GM19438 (cell line): ENCODE results near the gene PTH1R.

Source experiments
- ATAC-seq: cut with Tn5 transposase; IDR thresholded peaks from one replicate; pipeline ENCODE4 v1.9.1; 2021; ENCODE audit warnings: low read depth; ENCODE audit not compliant: unreplicated experiment

PTH1R gene

GRCh38 chr3:46926447-46926846, 48.9 kb downstream of the PTH1R start:
- no peak for ATAC-seq

- peak; percentile 59 for ATAC-seq
These were observed 49.6 kb downstream of the PTH1R start for GRCh38 chr3:46926871-46927717.

- no peak for ATAC-seq
These were observed 50.2 kb downstream of the PTH1R start for GRCh38 chr3:46927718-46928073.

- ATAC-seq, result no peak
These were observed 50.8 kb downstream of the PTH1R start for GRCh38 chr3:46928282-46928681.

- ATAC-seq, result no peak
These were observed 51.8 kb downstream of the PTH1R start for GRCh38 chr3:46929324-46929723.

GRCh38 chr3:46930166-46930944, 52.8 kb downstream of the PTH1R start:
- no peak for ATAC-seq

GRCh38 chr3:46930945-46931403, 53.5 kb downstream of the PTH1R start:
- no peak for ATAC-seq

- no peak for ATAC-seq
These were observed 54.3 kb downstream of the PTH1R start for GRCh38 chr3:46931631-46932331.

GRCh38 chr3:46932455-46933225, 55.1 kb downstream of the PTH1R start:
- no peak for ATAC-seq

GRCh38 chr3:46933261-46933660, 55.7 kb downstream of the PTH1R start:
- ATAC-seq, result no peak

GRCh38 chr3:46934072-46934471, 56.6 kb downstream of the PTH1R start:
- no peak for ATAC-seq

- ATAC-seq, result no peak
These were observed 57.1 kb downstream of the PTH1R start for GRCh38 chr3:46934498-46935167.

GRCh38 chr3:46935168-46935858, 57.8 kb downstream of the PTH1R start:
- ATAC-seq, result no peak

GRCh38 chr3:46935989-46936558, 58.6 kb downstream of the PTH1R start:
- no peak for ATAC-seq

GRCh38 chr3:46936733-46937250, 59.3 kb downstream of the PTH1R start:
- ATAC-seq, result no peak

GRCh38 chr3:46938118-46938517, 60.6 kb downstream of the PTH1R start:
- no peak for ATAC-seq

- no peak for ATAC-seq
These were observed 62.3 kb downstream of the PTH1R start for GRCh38 chr3:46939578-46940445.

- no peak for ATAC-seq
These were observed 64.6 kb downstream of the PTH1R start for GRCh38 chr3:46942076-46942475.
